ENCODE measurements around the gene RAB10.
A peak's percentile ranks its signal among the peaks of the same experiment; 100 is the strongest.
"Not testable (repeated sequence)": the region's sequence is repeated elsewhere in the genome, so short reads cannot be mapped to it uniquely, and the experiment has no call there.

Gene RAB10

GRCh38 chr2:26016706-26017045 lies 17.2 kb upstream of the RAB10 start:
- not testable (repeated sequence) for DNase-seq

GRCh38 chr2:26017464-26018183 lies 16.3 kb upstream of the RAB10 start:
- no peak for DNase-seq

- peak; percentile 73 for DNase-seq
These were observed 15.5 kb upstream of the RAB10 start for GRCh38 chr2:26018184-26019055.

GRCh38 chr2:26020231-26020640 lies 13.6 kb upstream of the RAB10 start:
- no peak for DNase-seq

- DNase-seq: no peak
These were observed 9.6 kb upstream of the RAB10 start for GRCh38 chr2:26024260-26024659.

GRCh38 chr2:26025509-26025908 lies 8.4 kb upstream of the RAB10 start:
- DNase-seq: no peak

- DNase-seq: not testable (repeated sequence)
These were observed 5.8 kb upstream of the RAB10 start for GRCh38 chr2:26028083-26028482.

- DNase-seq: not testable (repeated sequence)
These were observed 1.2 kb upstream of the RAB10 start for GRCh38 chr2:26032586-26033269.

GRCh38 chr2:26033270-26033817 lies 540 bp upstream of the RAB10 start:
- DNase-seq: peak; percentile 83

GRCh38 chr2:26034637-26034992 lies 731 bp downstream of the RAB10 start:
- peak; percentile 9 for DNase-seq

- DNase-seq: no peak
These were observed 1.3 kb downstream of the RAB10 start for GRCh38 chr2:26035090-26035743.

- peak; percentile 39 for DNase-seq
These were observed 5.9 kb downstream of the RAB10 start for GRCh38 chr2:26039603-26040323.

GRCh38 chr2:26043109-26043508 lies 9.2 kb downstream of the RAB10 start:
- DNase-seq: no peak

- no peak for DNase-seq
These were observed 10.2 kb downstream of the RAB10 start for GRCh38 chr2:26043862-26044696.

GRCh38 chr2:26048791-26049190 lies 14.9 kb downstream of the RAB10 start:
- DNase-seq: no peak

- no peak for DNase-seq
These were observed 15.8 kb downstream of the RAB10 start for GRCh38 chr2:26049641-26050040.

- no peak for DNase-seq
These were observed 18.9 kb downstream of the RAB10 start for GRCh38 chr2:26052740-26053139.

- no peak for DNase-seq
These were observed 20.9 kb downstream of the RAB10 start for GRCh38 chr2:26054598-26055348.

GRCh38 chr2:26058390-26058789 lies 24.5 kb downstream of the RAB10 start:
- DNase-seq: no peak

- no peak for DNase-seq
These were observed 25.7 kb downstream of the RAB10 start for GRCh38 chr2:26059542-26059941.
